OCI-LY7 (cell line): Measurements from ENCODE around the gene MKNK1.

ENCODE experiments used
- CTCF ChIP-seq: fragments of 200-600 bp; sonication (generic); conservative IDR thresholded peaks from 2 replicates; pipeline ENCODE4 v1.5.1; 2014; ENCODE audit warnings: mild to moderate bottlenecking, antibody characterized with exemption, low read length, moderate library complexity, mixed read lengths
- EZH2phosphoT487 ChIP-seq: fragments of 200-600 bp; sonication (generic); IDR thresholded peaks from 2 replicates; pipeline ENCODE4 v1.6.1; 2018; ENCODE audit warnings: low read depth, borderline replicate concordance, mild to moderate bottlenecking, mixed run types, antibody characterized with exemption, low read length, moderate library complexity, mixed read lengths

- TF ChIP-seq CTCF (no peak), EZH2phosphoT487 (no peak)
Measured at GRCh38 chr1:46616277-46617107, 12.4 kb upstream of the MKNK1 start, which contains the start of gene MOB3C.
